HepG2 (cell line): ENCODE data around the gene CCDC57. TPM values are rescaled to one million over a fixed set of nuclear protein-coding genes. Genes with fewer than 3 reads are reported as not detected.
A peak's percentile ranks its signal among the peaks of the same experiment; 100 is the strongest.

Source experiments
- ELK4 ChIP-seq: sonication (generic); formaldehyde crosslinking; IDR thresholded peaks from 2 replicates; pipeline ENCODE4 v1.9.0; 2021; ENCODE audit warnings: missing genetic modification reagents, borderline replicate concordance
- EZH2 ChIP-seq: conservative IDR thresholded peaks from 2 replicates; pipeline ENCODE4 v1.6.1; 2012; ENCODE audit warnings: mild to moderate bottlenecking, low read depth, low read length, moderate library complexity
- HDAC1 ChIP-seq: sonication (generic); formaldehyde crosslinking; IDR thresholded peaks from 2 replicates; pipeline ENCODE4 v1.5.1; 2020; ENCODE audit warnings: mild to moderate bottlenecking, missing genetic modification reagents
- KDM2A ChIP-seq: sonication (generic); formaldehyde crosslinking; IDR thresholded peaks from 2 replicates; pipeline ENCODE4 v1.4.0; 2020; ENCODE audit warnings: low read depth, missing genetic modification reagents, borderline replicate concordance
- NFE2 ChIP-seq: sonication (generic); formaldehyde crosslinking; IDR thresholded peaks from 2 replicates; pipeline ENCODE4 v1.4.0; 2020; ENCODE audit warnings: missing genetic modification reagents
- NONO ChIP-seq, 2 experiments: fragments of 450-650 bp in 1 of 2; sonication (generic) in 1 of 2; formaldehyde crosslinking in 1 of 2; IDR thresholded peaks in 1 of 2; conservative IDR thresholded peaks in 1 of 2; 2 replicates each; pipeline versions ENCODE4 v1.6.1 to v1.8.0; 2017 to 2022; ENCODE audit warnings: mild to moderate bottlenecking in 1 of 2, missing genetic modification reagents in 1 of 2, moderate library complexity in 1 of 2
- POLR2AphosphoS2 ChIP-seq: IDR thresholded peaks from 2 replicates; pipeline ENCODE4 v1.6.1; 2011; ENCODE audit warnings: low read depth, low read length, improper control_type of control experiment
- TAF1 ChIP-seq: sonication (generic); formaldehyde crosslinking; IDR thresholded peaks from 2 replicates; pipeline ENCODE4 v1.4.0; 2020; ENCODE audit warnings: missing genetic modification reagents
- TCF7 ChIP-seq: sonication (generic); IDR thresholded peaks from 2 replicates; pipeline ENCODE4 v1.6.1; 2016; ENCODE audit warnings: antibody characterized with exemption, low read depth
- ZNF564 ChIP-seq: sonication (generic); formaldehyde crosslinking; IDR thresholded peaks from 2 replicates; pipeline ENCODE4 v1.8.1; 2023; ENCODE audit warnings: mild to moderate bottlenecking, missing genetic modification reagents
- ZNF746 ChIP-seq: sonication (generic); formaldehyde crosslinking; IDR thresholded peaks from 2 replicates; pipeline ENCODE4 v1.8.0; 2022; ENCODE audit warnings: mild to moderate bottlenecking, missing genetic modification reagents
- polyA plus RNA-seq, 8 experiments: library from polyadenylated mRNA; depleted of rRNA in 3 of 8; stranded (reverse) in 7 of 8; unstranded in 1 of 8; fragments of >200 nt; fragmentation: Illumina TruSeq in 4 of 8; extraction: Trizol in 4 of 8; gene quantifications; 2 replicates each; pipeline versions ENCODE4 v1.2.1 to v1.2.3, GENCODE V29; 2011 to 2016; ENCODE audit warnings: low read depth in 4 of 8, missing spikeins in 1 of 8, mixed read lengths in 1 of 8; ENCODE audit not compliant: insufficient read depth in 1 of 8
- total RNA-seq, 5 experiments: library from RNA; depleted of rRNA; stranded (reverse); fragments of >200 nt; fragmentation: Illumina TruSeq; extraction: Trizol; gene quantifications; 2 replicates each; pipeline ENCODE4 v1.2.3, GENCODE V29; 2016; ENCODE audit warnings: low read depth in 1 of 5
- TF ChIP-seq, protein P1 (sequence below): sonication (generic); formaldehyde crosslinking; IDR thresholded peaks from 2 replicates; pipeline ENCODE4 v1.4.0; 2020; ENCODE audit warnings: missing genetic modification reagents
- TF ChIP-seq, protein P2 (sequence below): sonication (generic); formaldehyde crosslinking; IDR thresholded peaks from 2 replicates; pipeline ENCODE4 v1.4.0; 2020; ENCODE audit warnings: missing genetic modification reagents
- TF ChIP-seq, protein P3 (sequence below), 2 experiments: sonication (generic) in 1 of 2; formaldehyde crosslinking in 1 of 2; IDR thresholded peaks; 2 replicates each; pipeline versions ENCODE4 v1.5.1 to v1.6.1; 2011 to 2020; ENCODE audit warnings: borderline replicate concordance in 1 of 2, low read depth in 1 of 2, low read length in 1 of 2, mild to moderate bottlenecking in 1 of 2, missing genetic modification reagents in 1 of 2, moderate library complexity in 1 of 2

The CCDC57 gene
- total and polyA plus RNA-seq, 2 of the 13 experiments (the other 11 are each of a cell fraction or from before 2014, with no cell fraction given) = 59.3 to 59.9 TPM

- TF ChIP-seq POLR2AphosphoS2 = no peak
- no peak for TF ChIP-seq NFE2 (CRISPR knock-in tag)
- TF ChIP-seq ZNF564 (CRISPR knock-in tag) = peak; percentile 71; the same call in 1 of the 2 replicates
- TF ChIP-seq HDAC1 = no peak; the same call in 1 of the 2 replicates
- TF ChIP-seq EZH2 = no peak
- no peak for TF ChIP-seq NONO (IDR thresholded peaks at IDR 0.05)
- peak; percentile 85 for TF ChIP-seq NONO (CRISPR knock-in tag; conservative IDR thresholded peaks at IDR 0.05)
- TF ChIP-seq ZNF746 (CRISPR knock-in tag) = peak; percentile 87
- TF ChIP-seq, protein P1, sequence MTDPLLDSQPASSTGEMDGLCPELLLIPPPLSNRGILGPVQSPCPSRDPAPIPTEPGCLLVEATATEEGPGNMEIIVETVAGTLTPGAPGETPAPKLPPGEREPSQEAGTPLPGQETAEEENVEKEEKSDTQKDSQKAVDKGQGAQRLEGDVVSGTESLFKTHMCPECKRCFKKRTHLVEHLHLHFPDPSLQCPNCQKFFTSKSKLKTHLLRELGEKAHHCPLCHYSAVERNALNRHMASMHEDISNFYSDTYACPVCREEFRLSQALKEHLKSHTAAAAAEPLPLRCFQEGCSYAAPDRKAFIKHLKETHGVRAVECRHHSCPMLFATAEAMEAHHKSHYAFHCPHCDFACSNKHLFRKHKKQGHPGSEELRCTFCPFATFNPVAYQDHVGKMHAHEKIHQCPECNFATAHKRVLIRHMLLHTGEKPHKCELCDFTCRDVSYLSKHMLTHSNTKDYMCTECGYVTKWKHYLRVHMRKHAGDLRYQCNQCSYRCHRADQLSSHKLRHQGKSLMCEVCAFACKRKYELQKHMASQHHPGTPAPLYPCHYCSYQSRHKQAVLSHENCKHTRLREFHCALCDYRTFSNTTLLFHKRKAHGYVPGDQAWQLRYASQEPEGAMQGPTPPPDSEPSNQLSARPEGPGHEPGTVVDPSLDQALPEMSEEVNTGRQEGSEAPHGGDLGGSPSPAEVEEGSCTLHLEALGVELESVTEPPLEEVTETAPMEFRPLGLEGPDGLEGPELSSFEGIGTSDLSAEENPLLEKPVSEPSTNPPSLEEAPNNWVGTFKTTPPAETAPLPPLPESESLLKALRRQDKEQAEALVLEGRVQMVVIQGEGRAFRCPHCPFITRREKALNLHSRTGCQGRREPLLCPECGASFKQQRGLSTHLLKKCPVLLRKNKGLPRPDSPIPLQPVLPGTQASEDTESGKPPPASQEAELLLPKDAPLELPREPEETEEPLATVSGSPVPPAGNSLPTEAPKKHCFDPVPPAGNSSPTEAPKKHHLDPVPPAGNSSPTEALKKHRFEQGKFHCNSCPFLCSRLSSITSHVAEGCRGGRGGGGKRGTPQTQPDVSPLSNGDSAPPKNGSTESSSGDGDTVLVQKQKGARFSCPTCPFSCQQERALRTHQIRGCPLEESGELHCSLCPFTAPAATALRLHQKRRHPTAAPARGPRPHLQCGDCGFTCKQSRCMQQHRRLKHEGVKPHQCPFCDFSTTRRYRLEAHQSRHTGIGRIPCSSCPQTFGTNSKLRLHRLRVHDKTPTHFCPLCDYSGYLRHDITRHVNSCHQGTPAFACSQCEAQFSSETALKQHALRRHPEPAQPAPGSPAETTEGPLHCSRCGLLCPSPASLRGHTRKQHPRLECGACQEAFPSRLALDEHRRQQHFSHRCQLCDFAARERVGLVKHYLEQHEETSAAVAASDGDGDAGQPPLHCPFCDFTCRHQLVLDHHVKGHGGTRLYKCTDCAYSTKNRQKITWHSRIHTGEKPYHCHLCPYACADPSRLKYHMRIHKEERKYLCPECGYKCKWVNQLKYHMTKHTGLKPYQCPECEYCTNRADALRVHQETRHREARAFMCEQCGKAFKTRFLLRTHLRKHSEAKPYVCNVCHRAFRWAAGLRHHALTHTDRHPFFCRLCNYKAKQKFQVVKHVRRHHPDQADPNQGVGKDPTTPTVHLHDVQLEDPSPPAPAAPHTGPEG (CRISPR knock-in tag) = no peak; the same call in 1 of the 2 replicates
- no peak for TF ChIP-seq ELK4 (CRISPR knock-in tag)
- peak; percentile 85 for TF ChIP-seq TAF1 (CRISPR knock-in tag)
- TF ChIP-seq KDM2A (CRISPR knock-in tag) = peak; percentile 87
- TF ChIP-seq, protein P2, sequence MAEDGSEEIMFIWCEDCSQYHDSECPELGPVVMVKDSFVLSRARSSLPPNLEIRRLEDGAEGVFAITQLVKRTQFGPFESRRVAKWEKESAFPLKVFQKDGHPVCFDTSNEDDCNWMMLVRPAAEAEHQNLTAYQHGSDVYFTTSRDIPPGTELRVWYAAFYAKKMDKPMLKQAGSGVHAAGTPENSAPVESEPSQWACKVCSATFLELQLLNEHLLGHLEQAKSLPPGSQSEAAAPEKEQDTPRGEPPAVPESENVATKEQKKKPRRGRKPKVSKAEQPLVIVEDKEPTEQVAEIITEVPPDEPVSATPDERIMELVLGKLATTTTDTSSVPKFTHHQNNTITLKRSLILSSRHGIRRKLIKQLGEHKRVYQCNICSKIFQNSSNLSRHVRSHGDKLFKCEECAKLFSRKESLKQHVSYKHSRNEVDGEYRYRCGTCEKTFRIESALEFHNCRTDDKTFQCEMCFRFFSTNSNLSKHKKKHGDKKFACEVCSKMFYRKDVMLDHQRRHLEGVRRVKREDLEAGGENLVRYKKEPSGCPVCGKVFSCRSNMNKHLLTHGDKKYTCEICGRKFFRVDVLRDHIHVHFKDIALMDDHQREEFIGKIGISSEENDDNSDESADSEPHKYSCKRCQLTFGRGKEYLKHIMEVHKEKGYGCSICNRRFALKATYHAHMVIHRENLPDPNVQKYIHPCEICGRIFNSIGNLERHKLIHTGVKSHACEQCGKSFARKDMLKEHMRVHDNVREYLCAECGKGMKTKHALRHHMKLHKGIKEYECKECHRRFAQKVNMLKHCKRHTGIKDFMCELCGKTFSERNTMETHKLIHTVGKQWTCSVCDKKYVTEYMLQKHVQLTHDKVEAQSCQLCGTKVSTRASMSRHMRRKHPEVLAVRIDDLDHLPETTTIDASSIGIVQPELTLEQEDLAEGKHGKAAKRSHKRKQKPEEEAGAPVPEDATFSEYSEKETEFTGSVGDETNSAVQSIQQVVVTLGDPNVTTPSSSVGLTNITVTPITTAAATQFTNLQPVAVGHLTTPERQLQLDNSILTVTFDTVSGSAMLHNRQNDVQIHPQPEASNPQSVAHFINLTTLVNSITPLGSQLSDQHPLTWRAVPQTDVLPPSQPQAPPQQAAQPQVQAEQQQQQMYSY (CRISPR knock-in tag) = no peak
- TF ChIP-seq, protein P3, sequence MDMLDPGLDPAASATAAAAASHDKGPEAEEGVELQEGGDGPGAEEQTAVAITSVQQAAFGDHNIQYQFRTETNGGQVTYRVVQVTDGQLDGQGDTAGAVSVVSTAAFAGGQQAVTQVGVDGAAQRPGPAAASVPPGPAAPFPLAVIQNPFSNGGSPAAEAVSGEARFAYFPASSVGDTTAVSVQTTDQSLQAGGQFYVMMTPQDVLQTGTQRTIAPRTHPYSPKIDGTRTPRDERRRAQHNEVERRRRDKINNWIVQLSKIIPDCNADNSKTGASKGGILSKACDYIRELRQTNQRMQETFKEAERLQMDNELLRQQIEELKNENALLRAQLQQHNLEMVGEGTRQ (IDR thresholded peaks at IDR 0.05; ENCODE audit: low read depth, low read length) = 0 out of 2 replicates have a peak, but pooled peaks have one; percentile 45
- TF ChIP-seq, protein P3 (CRISPR knock-in tag; IDR thresholded peaks at IDR 0.05; ENCODE audit: borderline replicate concordance) = peak; percentile 11; the same call in 1 of the 2 replicates
- no peak for TF ChIP-seq TCF7
These were observed 110.6 kb downstream of the CCDC57 start (continued) for GRCh38 chr17:82101767-82102679.
